GM12878 (cell line): ENCODE results near the gene COMMD1. TPM values are rescaled to one million over a fixed set of nuclear protein-coding genes. Genes with fewer than 3 reads are reported as not detected.

ENCODE experiments used
- ATAC-seq: fragments of 200-7000 bp; cut with Tn5 transposase; 3 replicates; pipeline ENCODE4 v1.9.1; 2020; ENCODE audit warnings: mild to moderate bottlenecking, moderate library complexity
- BruUV-seq: library from RNA; stranded (reverse); fragments of 400-500 nt; replicated peaks from 2 replicates; lab custom pipeline; 2021; lab: Mats Ljungman, UMichigan
- CTCF ChIA-PET: fragments of 300-600 bp; sonication (Branson Sonifier 250); formaldehyde crosslinking; extraction: SDS; loops from one replicate; lab custom pipeline; 2021; ENCODE audit warnings: inconsistent platforms; lab: Yijun Ruan, JAX
- POLR2A ChIA-PET: fragments of 350-600 bp; formaldehyde crosslinking; extraction: SDS; loops from one replicate; lab custom pipeline; 2021; ENCODE audit warnings: inconsistent platforms; lab: Charles Lee
- RAD21 ChIA-PET: fragments of 300-600 bp; sonication (Branson Sonifier 250); formaldehyde crosslinking; loops from one replicate; lab custom pipeline; 2023; ENCODE audit warnings: antibody characterized with exemption; ENCODE audit not compliant: unreplicated experiment; lab: Charles Lee
- SMC1A ChIA-PET: fragments of 300-600 bp; sonication (Branson Sonifier 250); formaldehyde crosslinking; loops from one replicate; lab custom pipeline; 2023; ENCODE audit not compliant: unreplicated experiment, uncharacterized antibody; lab: Charles Lee
- DNase-seq: peaks from one replicate; pipeline ENCODE4 v3.0.0-alpha.2; 2011; ENCODE audit warnings: low read depth, low spot score
- FAIRE-seq: peaks from 3 replicates; lab custom pipeline; 2011; peaks lifted over from hg19 to GRCh38; lab: Jason Lieb, UNC
- H2AFZ ChIP-seq: 2 replicates; pipeline ENCODE4 v1.6.0; 2011; ENCODE audit warnings: low read depth, low read length, control low read depth; ENCODE audit not compliant: control insufficient read depth
- H3K27ac ChIP-seq: 2 replicates; pipeline ENCODE4 v1.5.1; 2011; ENCODE audit warnings: control low read depth; ENCODE audit not compliant: control insufficient read depth, insufficient read depth
- H3K27me3 ChIP-seq, 2 experiments: replicated peaks in 1 of 2; 2 replicates each; pipeline versions ENCODE4 v1.6.0 to v1.6.1; 2011; ENCODE audit warnings: low read length in 1 of 2; ENCODE audit not compliant: control insufficient read depth in 2 of 2, insufficient read depth in 2 of 2
- H3K36me3 ChIP-seq, 2 experiments: 2 replicates each; pipeline ENCODE4 v1.5.1; 2011; ENCODE audit warnings: low read length in 1 of 2; ENCODE audit not compliant: control insufficient read depth in 2 of 2, insufficient read depth in 2 of 2
- H3K4me1 ChIP-seq: 2 replicates; pipeline ENCODE4 v1.6.1; 2011; ENCODE audit warnings: mild to moderate bottlenecking, low read length, moderate library complexity, mixed read lengths; ENCODE audit not compliant: control insufficient read depth, insufficient read depth
- H3K4me2 ChIP-seq: 2 replicates; pipeline ENCODE4 v1.6.0; 2011; ENCODE audit warnings: control low read depth; ENCODE audit not compliant: control insufficient read depth, insufficient read depth
- H3K4me3 ChIP-seq: fragments of 200-600 bp; sonication (generic); 2 replicates; pipeline ENCODE4 v1.5.1; 2016
- H3K79me2 ChIP-seq: 2 replicates; pipeline ENCODE4 v1.6.0; 2011; ENCODE audit warnings: low read length; ENCODE audit not compliant: control insufficient read depth, insufficient read depth
- H3K9ac ChIP-seq: 2 replicates; pipeline ENCODE4 v1.8.0; 2011; ENCODE audit warnings: low read length, control low read depth, mixed read lengths; ENCODE audit not compliant: control insufficient read depth, insufficient read depth
- H3K9me3 ChIP-seq: replicated peaks from 3 replicates; pipeline ENCODE4 v1.5.1; 2011; ENCODE audit warnings: mild to moderate bottlenecking, low read length; ENCODE audit not compliant: control insufficient read depth, insufficient read depth
- H4K20me1 ChIP-seq: 2 replicates; pipeline ENCODE4 v1.6.0; 2011; ENCODE audit not compliant: control insufficient read depth, insufficient read depth
- ATF7 ChIP-seq: fragments of 450-650 bp; IDR thresholded peaks from 2 replicates; pipeline ENCODE4 v1.6.1; 2016; ENCODE audit warnings: low read depth, mild to moderate bottlenecking
- BMI1 ChIP-seq: fragments of 450-650 bp; IDR thresholded peaks from 2 replicates; pipeline ENCODE4 v1.6.1; 2016; ENCODE audit warnings: mild to moderate bottlenecking, moderate library complexity, borderline replicate concordance
- CHD4 ChIP-seq: fragments of 200-600 bp; sonication (generic); IDR thresholded peaks from 2 replicates; pipeline ENCODE4 v1.6.1; 2016; ENCODE audit warnings: mild to moderate bottlenecking
- EP300 ChIP-seq, 2 experiments: fragments of 150-350 bp in 1 of 2; IDR thresholded peaks; 2 replicates each; pipeline ENCODE4 v1.6.1; 2011 to 2012; ENCODE audit warnings: low read depth in 2 of 2, low read length in 2 of 2, borderline replicate concordance in 1 of 2, improper control_type of control experiment in 1 of 2, inconsistent platforms in 1 of 2; ENCODE audit not compliant: control insufficient read depth in 1 of 2
- EZH2 ChIP-seq: IDR thresholded peaks from 2 replicates; pipeline ENCODE4 v1.6.1; 2012; ENCODE audit warnings: low read depth, mild to moderate bottlenecking, control low read depth, inconsistent platforms, low read length, borderline replicate concordance; ENCODE audit not compliant: control insufficient read depth
- GATAD2B ChIP-seq: fragments of 450-650 bp; conservative IDR thresholded peaks from 2 replicates; pipeline ENCODE4 v1.6.1; 2017; ENCODE audit warnings: low read depth, mild to moderate bottlenecking, moderate library complexity
- HDGF ChIP-seq: fragments of 450-650 bp; IDR thresholded peaks from 2 replicates; pipeline ENCODE4 v1.6.1; 2016; ENCODE audit warnings: antibody characterized with exemption
- IRF3 ChIP-seq: fragments of 450-650 bp; IDR thresholded peaks from 2 replicates; pipeline ENCODE4 v1.6.1; 2014; ENCODE audit warnings: mild to moderate bottlenecking
- KLF5 ChIP-seq: fragments of 450-650 bp; IDR thresholded peaks from 2 replicates; pipeline ENCODE4 v1.6.1; 2014; ENCODE audit warnings: mild to moderate bottlenecking; ENCODE audit not compliant: partially characterized antibody
- NR2C2 ChIP-seq: IDR thresholded peaks from 2 replicates; pipeline ENCODE4 v1.6.1; 2011; ENCODE audit warnings: borderline replicate concordance, low read depth; ENCODE audit not compliant: control insufficient read depth, insufficient read length
- PAX5 ChIP-seq: IDR thresholded peaks from 2 replicates; pipeline ENCODE4 v1.6.1; 2011; ENCODE audit warnings: low read depth, low read length, borderline replicate concordance
- PML ChIP-seq: IDR thresholded peaks from 2 replicates; pipeline ENCODE4 v1.6.1; 2012; ENCODE audit warnings: low read length, inconsistent platforms
- RB1 ChIP-seq: fragments of 450-650 bp; formaldehyde crosslinking; IDR thresholded peaks from 2 replicates; pipeline ENCODE4 v1.6.1; 2017; ENCODE audit warnings: mild to moderate bottlenecking, borderline replicate concordance
- RUNX3 ChIP-seq: IDR thresholded peaks from 2 replicates; pipeline ENCODE4 v1.6.1; 2012; ENCODE audit warnings: low read length, inconsistent platforms
- SIX5 ChIP-seq: IDR thresholded peaks from 2 replicates; pipeline ENCODE4 v1.6.1; 2011; ENCODE audit warnings: mild to moderate bottlenecking, low read depth, low read length, moderate library complexity; ENCODE audit not compliant: severe bottlenecking
- SKIL ChIP-seq: fragments of 450-650 bp; IDR thresholded peaks from 2 replicates; pipeline ENCODE4 v1.6.1; 2017; ENCODE audit warnings: mild to moderate bottlenecking, low read depth, inconsistent platforms; ENCODE audit not compliant: poor library complexity, severe bottlenecking
- TCF12 ChIP-seq: IDR thresholded peaks from 2 replicates; pipeline ENCODE4 v1.6.1; 2011; ENCODE audit warnings: low read depth, mild to moderate bottlenecking, low read length
- USF2 ChIP-seq: IDR thresholded peaks from 2 replicates; pipeline ENCODE4 v1.6.1; 2011; ENCODE audit warnings: low read depth, low read length, improper control_type of control experiment, borderline replicate concordance
- WGBS: methylation state at CpG from one replicate; pipeline ENCODE4 v1.1.6; 2016; ENCODE audit warnings: low lambda C conversion rate; ENCODE audit not compliant: insufficient replicate concordance, insufficient coverage; ENCODE audit errors: missing lambda C conversion rate; 5-methylcytosine and 5-hydroxymethylcytosine counted together
- in situ Hi-C: fragments of 300-500 bp; cut with MboI; formaldehyde crosslinking; loops from 9 replicates; pipeline ENCODE4 v1.14.3; 2018; ENCODE audit warnings: mixed read lengths
- intact Hi-C: fragments of 100-400 bp; cut with micrococcal nuclease; formaldehyde crosslinking; loops from one replicate; pipeline ENCODE4 v1.14.2; 2022; ENCODE audit not compliant: unreplicated experiment
- polyA plus RNA-seq, 11 experiments: library from polyadenylated mRNA; depleted of rRNA in 4 of 11; unstranded in 6 of 11; stranded (reverse) in 5 of 11; fragments of >200 nt; fragmentation: Nextera tagmentation in 4 of 11; fragmentation: Illumina TruSeq in 1 of 11; extraction: Ambion mirVana in 4 of 11; extraction: Trizol in 1 of 11; gene quantifications; 1 replicate in 1 of 11; 2 replicates in 10 of 11; pipeline versions ENCODE4 v1.2.1 to v1.2.3, GENCODE V29; 2011 to 2016; ENCODE audit warnings: inconsistent platforms in 2 of 11, missing spikeins in 2 of 11, low read depth in 1 of 11
- total RNA-seq, 4 experiments: library from RNA; depleted of rRNA in 3 of 4; stranded (reverse); fragments of >200 nt in 3 of 4; fragmentation: Illumina TruSeq in 1 of 4; extraction: Trizol in 1 of 4; gene quantifications; 2 replicates each; pipeline versions ENCODE4 v1.2.1 to v1.2.3, GENCODE V29; 2013 to 2021

COMMD1 gene
- total and polyA plus RNA-seq, 10 of the 15 experiments (the other 5 are each of a cell fraction or from before 2014, with no cell fraction given): 39.7 to 210 (median 53.7) TPM

- no peak for TF ChIP-seq EP300 (IDR thresholded peaks at IDR 0.05; ENCODE audit: borderline replicate concordance in 1 of 2, control insufficient read depth in 1 of 2, low read depth in 2 of 2, low read length in 2 of 2)
- TF ChIP-seq RUNX3: no peak
- TF ChIP-seq CHD4: no peak
- no peak for TF ChIP-seq PAX5
- no peak for TF ChIP-seq TCF12
- TF ChIP-seq KLF5: no peak
- TF ChIP-seq NR2C2: no peak
- TF ChIP-seq RB1: no peak
- no peak for TF ChIP-seq ATF7
Measured at GRCh38 chr2:61926531-61927477, 21.3 kb downstream of the COMMD1 start (continued).

GRCh38 chr2:61928826-61929461 is 23.5 kb downstream of the COMMD1 start:
- in situ Hi-C loops (no loop called here), intact Hi-C loops (no loop called here)
- 73% methylated on average over 5 of the region's 5 CpGs for WGBS
- ChIA-PET RAD21 (no interaction called here), POLR2A (no interaction called here), CTCF (interaction anchor here (1.1 to 1.3 kb wide), 2 partner anchors 10 to 38 kb away, joined by 3 to 4 read pairs; no protein-coding TSS in a partner anchor), SMC1A (interaction anchor here (0.8 to 2.2 kb wide), 4 partner anchors 10 to 486 kb away, joined by 3 to 7 read pairs (median 3); no protein-coding TSS in a partner anchor)
- BruUV-seq: no TSS peak
- no peak overlapping the region for H3K4me3 ChIP-seq
- H3K9me3 ChIP-seq: no peaks in the 10 kb centered on the region
- H4K20me1 ChIP-seq: no peaks in the 10 kb centered on the region
- H3K4me1 ChIP-seq: no peaks in the 10 kb centered on the region
- no peak overlapping the region for H3K27ac ChIP-seq
- ATAC-seq (no peak), FAIRE-seq (no peak), DNase-seq (no peak)
- H3K79me2 ChIP-seq: no peaks in the 10 kb centered on the region
- no peak overlapping the region for H3K9ac ChIP-seq
- H2AFZ ChIP-seq: no peak overlapping the region
- H3K27me3 ChIP-seq: no peaks in the 10 kb centered on the region
- no peaks in the 10 kb centered on the region; a peak in 1 of 4 replicates for H3K36me3 ChIP-seq
- H3K4me2 ChIP-seq: no peak overlapping the region
- TF ChIP-seq IRF3 (no peak), SKIL (no peak), ATF7 (no peak), USF2 (no peak), PML (no peak), RUNX3 (no peak), SIX5 (no peak), HDGF (no peak), EZH2 (no peak), GATAD2B (no peak), BMI1 (no peak)
